Measurements from ENCODE around the gene EXOC4.

The EXOC4 gene

GRCh38 chr7:133491846-133492652 lies 239.2 kb downstream of the EXOC4 start:
- no peak for DNase-seq (ENCODE audit: low spot score)

- DNase-seq (ENCODE audit: low spot score): no peak
Observed at GRCh38 chr7:133497061-133497460, 244.2 kb downstream of the EXOC4 start.

- DNase-seq (ENCODE audit: low spot score): no peak
Observed at GRCh38 chr7:133501771-133502170, 248.9 kb downstream of the EXOC4 start.

GRCh38 chr7:133502498-133502897 lies 249.6 kb downstream of the EXOC4 start:
- no peak for DNase-seq (ENCODE audit: low spot score)

- DNase-seq (ENCODE audit: low spot score): no peak
Observed at GRCh38 chr7:133502972-133503371, 250.1 kb downstream of the EXOC4 start.

- no peak for DNase-seq (ENCODE audit: low spot score)
Observed at GRCh38 chr7:133504825-133505224, 251.9 kb downstream of the EXOC4 start.

GRCh38 chr7:133509822-133510221 lies 256.9 kb downstream of the EXOC4 start:
- no peak for DNase-seq (ENCODE audit: low spot score)

- DNase-seq (ENCODE audit: low spot score): no peak
Observed at GRCh38 chr7:133510326-133511055, 257.6 kb downstream of the EXOC4 start.

GRCh38 chr7:133511252-133511651 lies 258.4 kb downstream of the EXOC4 start:
- DNase-seq (ENCODE audit: low spot score): no peak

GRCh38 chr7:133511708-133512107 lies 258.8 kb downstream of the EXOC4 start:
- no peak for DNase-seq (ENCODE audit: low spot score)

GRCh38 chr7:133512560-133512959 lies 259.7 kb downstream of the EXOC4 start:
- no peak for DNase-seq (ENCODE audit: low spot score)

- DNase-seq (ENCODE audit: low spot score): no peak
Observed at GRCh38 chr7:133513608-133514007, 260.7 kb downstream of the EXOC4 start.

- no peak for DNase-seq (ENCODE audit: low spot score)
Observed at GRCh38 chr7:133514551-133514950, 261.7 kb downstream of the EXOC4 start.

- no peak for DNase-seq (ENCODE audit: low spot score)
Observed at GRCh38 chr7:133517766-133518165, 264.9 kb downstream of the EXOC4 start.

- DNase-seq (ENCODE audit: low spot score): no peak
Observed at GRCh38 chr7:133518718-133519117, 265.8 kb downstream of the EXOC4 start.

- DNase-seq (ENCODE audit: low spot score): no peak
Observed at GRCh38 chr7:133520248-133520647, 267.4 kb downstream of the EXOC4 start.

GRCh38 chr7:133522501-133522900 lies 269.6 kb downstream of the EXOC4 start:
- DNase-seq (ENCODE audit: low spot score): no peak

GRCh38 chr7:133528796-133529195 lies 275.9 kb downstream of the EXOC4 start:
- no peak for DNase-seq (ENCODE audit: low spot score)

GRCh38 chr7:133529861-133530260 lies 277.0 kb downstream of the EXOC4 start:
- DNase-seq (ENCODE audit: low spot score): no peak

GRCh38 chr7:133530682-133531081 lies 277.8 kb downstream of the EXOC4 start:
- no peak for DNase-seq (ENCODE audit: low spot score)

GRCh38 chr7:133534816-133535215 lies 281.9 kb downstream of the EXOC4 start:
- no peak for DNase-seq (ENCODE audit: low spot score)

GRCh38 chr7:133535308-133535707 lies 282.4 kb downstream of the EXOC4 start:
- DNase-seq (ENCODE audit: low spot score): no peak

- no peak for DNase-seq (ENCODE audit: low spot score)
Observed at GRCh38 chr7:133536450-133536849, 283.6 kb downstream of the EXOC4 start.

- DNase-seq (ENCODE audit: low spot score): no peak
Observed at GRCh38 chr7:133539016-133539415, 286.1 kb downstream of the EXOC4 start.

All from COLO829 (cell line).